HCT116 (cell line): ENCODE results near the gene LRRC75A.

Experiments used
- CBX3 ChIP-seq: IDR thresholded peaks from 2 replicates; pipeline ENCODE4 v1.6.1; 2012; ENCODE audit warnings: low read depth
- CEBPB ChIP-seq: IDR thresholded peaks from 2 replicates; pipeline ENCODE4 v1.6.1; 2012; ENCODE audit warnings: low read depth
- EGR1 ChIP-seq: IDR thresholded peaks from 2 replicates; pipeline ENCODE4 v1.6.1; 2012; ENCODE audit warnings: low read depth
- EZH2phosphoT487 ChIP-seq: fragments of 200-600 bp; IDR thresholded peaks from 2 replicates; pipeline ENCODE4 v1.6.1; 2018; ENCODE audit warnings: antibody characterized with exemption, borderline replicate concordance
- POLR2A ChIP-seq: IDR thresholded peaks from 2 replicates; pipeline ENCODE4 v1.7.0; 2011; ENCODE audit warnings: borderline replicate concordance; ENCODE audit not compliant: insufficient read depth, insufficient read length; ENCODE audit errors: extremely low read depth
- POLR2AphosphoS5 ChIP-seq: IDR thresholded peaks from 2 replicates; pipeline ENCODE4 v1.6.1; 2011; ENCODE audit warnings: mild to moderate bottlenecking, low read depth, low read length, moderate library complexity
- YY1 ChIP-seq: IDR thresholded peaks from 2 replicates; pipeline ENCODE4 v1.6.1; 2011; ENCODE audit warnings: low read length, low read depth, moderate library complexity, mild to moderate bottlenecking; ENCODE audit not compliant: insufficient replicate concordance; ENCODE audit errors: extremely low read depth
- ZNF274 ChIP-seq: fragments of 200-500 bp; sonication (Bioruptor generic); IDR thresholded peaks from 2 replicates; pipeline ENCODE4 v1.6.1; 2014; ENCODE audit warnings: mild to moderate bottlenecking, low read depth, low read length, inconsistent platforms
- TF ChIP-seq, protein P1 (sequence below), 3 experiments: fragments of 200-600 bp in 1 of 3; sonication (generic) in 1 of 3; IDR thresholded peaks in 2 of 3; conservative IDR thresholded peaks in 1 of 3; 2 replicates each; pipeline ENCODE4 v1.5.1; 2012 to 2017; ENCODE audit warnings: low read depth in 2 of 3, low read length in 2 of 3, antibody characterized with exemption in 1 of 3, borderline replicate concordance in 1 of 3, control low read depth in 1 of 3, mild to moderate bottlenecking in 1 of 3, mixed read lengths in 1 of 3, mixed run types in 1 of 3, moderate library complexity in 1 of 3; ENCODE audit not compliant: insufficient read depth in 1 of 3
- TF ChIP-seq, protein P2 (sequence below): IDR thresholded peaks from 2 replicates; pipeline ENCODE4 v1.6.1; 2012
- TF ChIP-seq, protein P3 (sequence below): IDR thresholded peaks from 2 replicates; pipeline ENCODE4 v1.6.1; 2011; ENCODE audit warnings: mild to moderate bottlenecking, low read length, moderate library complexity; ENCODE audit not compliant: insufficient replicate concordance; ENCODE audit errors: extremely low read depth

DNA sequence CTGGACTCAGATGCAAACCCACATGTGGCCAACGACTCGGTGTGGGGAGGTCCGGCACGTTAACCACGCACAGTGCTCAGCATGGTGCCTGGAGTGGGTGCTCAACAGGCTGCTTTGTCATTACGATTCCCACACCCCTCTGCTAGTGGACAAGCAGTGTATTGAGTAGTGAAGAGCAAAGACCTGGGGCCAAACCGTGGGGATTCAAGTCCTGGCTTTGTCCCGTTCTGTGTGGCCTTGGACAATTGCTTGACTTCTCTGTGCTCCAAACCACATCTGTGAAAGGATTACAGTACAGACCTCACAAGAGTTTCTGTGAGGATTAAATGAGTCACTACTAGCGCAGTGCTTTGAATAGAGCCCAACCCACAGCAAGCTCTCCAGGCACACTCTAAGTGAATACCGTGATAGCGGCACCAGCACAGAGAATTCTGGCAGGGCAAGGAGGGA lies 42.8 kb downstream of the LRRC75A start:
- TF ChIP-seq CEBPB (no peak), POLR2A (no peak), POLR2AphosphoS5 (no peak; the same call in 1 of the 2 replicates), EZH2phosphoT487 (no peak), CBX3 (no peak), YY1 (no peak), EGR1 (no peak), ZNF274 (no peak)
- TF ChIP-seq, protein P1, sequence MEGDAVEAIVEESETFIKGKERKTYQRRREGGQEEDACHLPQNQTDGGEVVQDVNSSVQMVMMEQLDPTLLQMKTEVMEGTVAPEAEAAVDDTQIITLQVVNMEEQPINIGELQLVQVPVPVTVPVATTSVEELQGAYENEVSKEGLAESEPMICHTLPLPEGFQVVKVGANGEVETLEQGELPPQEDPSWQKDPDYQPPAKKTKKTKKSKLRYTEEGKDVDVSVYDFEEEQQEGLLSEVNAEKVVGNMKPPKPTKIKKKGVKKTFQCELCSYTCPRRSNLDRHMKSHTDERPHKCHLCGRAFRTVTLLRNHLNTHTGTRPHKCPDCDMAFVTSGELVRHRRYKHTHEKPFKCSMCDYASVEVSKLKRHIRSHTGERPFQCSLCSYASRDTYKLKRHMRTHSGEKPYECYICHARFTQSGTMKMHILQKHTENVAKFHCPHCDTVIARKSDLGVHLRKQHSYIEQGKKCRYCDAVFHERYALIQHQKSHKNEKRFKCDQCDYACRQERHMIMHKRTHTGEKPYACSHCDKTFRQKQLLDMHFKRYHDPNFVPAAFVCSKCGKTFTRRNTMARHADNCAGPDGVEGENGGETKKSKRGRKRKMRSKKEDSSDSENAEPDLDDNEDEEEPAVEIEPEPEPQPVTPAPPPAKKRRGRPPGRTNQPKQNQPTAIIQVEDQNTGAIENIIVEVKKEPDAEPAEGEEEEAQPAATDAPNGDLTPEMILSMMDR (IDR thresholded peaks at IDR 0.05 in 2 of 3, conservative IDR thresholded peaks at IDR 0.05 in 1 of 3; ENCODE audit: borderline replicate concordance in 1 of 3, insufficient read depth in 1 of 3, low read depth in 2 of 3, low read length in 2 of 3) = no peak
- TF ChIP-seq, protein P2, sequence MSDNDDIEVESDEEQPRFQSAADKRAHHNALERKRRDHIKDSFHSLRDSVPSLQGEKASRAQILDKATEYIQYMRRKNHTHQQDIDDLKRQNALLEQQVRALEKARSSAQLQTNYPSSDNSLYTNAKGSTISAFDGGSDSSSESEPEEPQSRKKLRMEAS = no peak
- TF ChIP-seq, protein P3, sequence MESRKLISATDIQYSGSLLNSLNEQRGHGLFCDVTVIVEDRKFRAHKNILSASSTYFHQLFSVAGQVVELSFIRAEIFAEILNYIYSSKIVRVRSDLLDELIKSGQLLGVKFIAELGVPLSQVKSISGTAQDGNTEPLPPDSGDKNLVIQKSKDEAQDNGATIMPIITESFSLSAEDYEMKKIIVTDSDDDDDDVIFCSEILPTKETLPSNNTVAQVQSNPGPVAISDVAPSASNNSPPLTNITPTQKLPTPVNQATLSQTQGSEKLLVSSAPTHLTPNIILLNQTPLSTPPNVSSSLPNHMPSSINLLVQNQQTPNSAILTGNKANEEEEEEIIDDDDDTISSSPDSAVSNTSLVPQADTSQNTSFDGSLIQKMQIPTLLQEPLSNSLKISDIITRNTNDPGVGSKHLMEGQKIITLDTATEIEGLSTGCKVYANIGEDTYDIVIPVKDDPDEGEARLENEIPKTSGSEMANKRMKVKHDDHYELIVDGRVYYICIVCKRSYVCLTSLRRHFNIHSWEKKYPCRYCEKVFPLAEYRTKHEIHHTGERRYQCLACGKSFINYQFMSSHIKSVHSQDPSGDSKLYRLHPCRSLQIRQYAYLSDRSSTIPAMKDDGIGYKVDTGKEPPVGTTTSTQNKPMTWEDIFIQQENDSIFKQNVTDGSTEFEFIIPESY = no peak
